GM19043 (cell line): ENCODE measurements around the gene FCHSD2.
"Not testable (repeated sequence)": the region's sequence is repeated elsewhere in the genome, so short reads cannot be mapped to it uniquely, and the experiment has no call there.

Experiments used
- ATAC-seq: cut with Tn5 transposase; IDR thresholded peaks from one replicate; pipeline ENCODE4 v1.9.1; 2021; ENCODE audit warnings: low read depth; ENCODE audit not compliant: unreplicated experiment

The FCHSD2 gene

GRCh38 chr11:73129198-73129597, 12.9 kb downstream of the FCHSD2 start:
- ATAC-seq, result no peak

GRCh38 chr11:73126804-73127480, 15.2 kb downstream of the FCHSD2 start:
- ATAC-seq, result no peak

- no peak for ATAC-seq
Observed at GRCh38 chr11:73124800-73125199, 17.3 kb downstream of the FCHSD2 start.

GRCh38 chr11:73123892-73124291, 18.2 kb downstream of the FCHSD2 start:
- ATAC-seq, result not testable (repeated sequence)

- ATAC-seq, result no peak
Observed at GRCh38 chr11:73121692-73122091, 20.4 kb downstream of the FCHSD2 start.

GRCh38 chr11:73117071-73117470, 25.0 kb downstream of the FCHSD2 start:
- ATAC-seq, result no peak

GRCh38 chr11:73116636-73117035, 25.5 kb downstream of the FCHSD2 start:
- no peak for ATAC-seq

GRCh38 chr11:73114835-73115220, 27.3 kb downstream of the FCHSD2 start:
- ATAC-seq, result no peak

- ATAC-seq, result no peak
Observed at GRCh38 chr11:73114110-73114834, 27.8 kb downstream of the FCHSD2 start.

- ATAC-seq, result no peak
Observed at GRCh38 chr11:73113426-73113825, 28.7 kb downstream of the FCHSD2 start.

GRCh38 chr11:73107597-73107996, 34.5 kb downstream of the FCHSD2 start:
- ATAC-seq, result no peak

- no peak for ATAC-seq
Observed at GRCh38 chr11:73106347-73106746, 35.8 kb downstream of the FCHSD2 start.

GRCh38 chr11:73100578-73100977, 41.5 kb downstream of the FCHSD2 start:
- ATAC-seq, result no peak

GRCh38 chr11:73099512-73100266, 42.4 kb downstream of the FCHSD2 start:
- no peak for ATAC-seq

- ATAC-seq, result no peak
Observed at GRCh38 chr11:73095613-73096012, 46.5 kb downstream of the FCHSD2 start.

GRCh38 chr11:73091521-73092305, 50.4 kb downstream of the FCHSD2 start:
- ATAC-seq, result no peak

- ATAC-seq, result no peak
Observed at GRCh38 chr11:73087730-73088129, 54.4 kb downstream of the FCHSD2 start.

GRCh38 chr11:73085189-73085875, 56.8 kb downstream of the FCHSD2 start:
- no peak for ATAC-seq

GRCh38 chr11:73078631-73079030, 63.5 kb downstream of the FCHSD2 start:
- ATAC-seq, result no peak

- no peak for ATAC-seq
Observed at GRCh38 chr11:73077454-73077853, 64.7 kb downstream of the FCHSD2 start.
